Measurements from ENCODE around the gene TRIM24. TPM values are rescaled to one million over a fixed set of nuclear protein-coding genes. Genes with fewer than 3 reads are reported as not detected.

TRIM24 gene
- total and polyA plus RNA-seq, 2 of the 13 experiments (the other 11 are each of a cell fraction or from before 2014, with no cell fraction given): 100 to 106 TPM

DNA sequence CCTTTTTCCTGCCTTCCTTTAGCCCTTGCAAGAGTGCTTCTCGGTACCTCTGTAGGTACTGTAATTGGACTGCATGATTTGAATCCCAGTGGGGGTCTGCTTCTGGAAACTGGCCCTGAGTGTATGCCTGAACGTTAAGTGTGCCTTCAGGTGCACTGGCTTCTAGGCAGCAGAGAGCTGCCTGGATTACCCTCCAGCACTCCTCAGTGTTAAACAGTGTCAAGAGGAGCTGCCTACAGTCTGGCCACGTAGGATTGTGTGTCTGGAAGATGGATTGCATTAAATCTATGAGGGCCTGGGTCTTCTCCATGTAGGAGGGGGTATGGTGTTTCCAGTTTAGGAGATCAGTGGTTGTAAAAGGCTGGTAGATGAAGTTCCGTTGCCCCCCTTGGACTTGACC, 103.7 kb downstream of the TRIM24 start:
- DNase-seq (ENCODE audit: low spot score) (no peak), FAIRE-seq (no peak), ATAC-seq (no peak)
- Histone ChIP-seq H3K4me1 (ENCODE audit: insufficient read depth, low read length) (peaks cover 82% of the 10 kb centered on the region), H3K9me3 (ENCODE audit: low read length) (peaks cover 13% of the 10 kb centered on the region; the same call in 1 of the 2 replicates), H3K36me3 (replicated peaks in 1 of 2; ENCODE audit: control insufficient read depth in 1 of 2, insufficient read depth in 2 of 2, low read length in 2 of 2) (peaks cover 44 to 84% of the 10 kb centered on the region in 2 experiments), H3K27ac (ENCODE audit: extremely low read length, insufficient read depth, low read length) (peak overlapping the region; percentile 92), H3K27me3 (ENCODE audit: control insufficient read depth in 1 of 2, insufficient read depth in 2 of 2, low read length in 2 of 2) (no peaks in the 10 kb centered on the region), H4K20me1 (ENCODE audit: insufficient read depth, low read length) (no peaks in the 10 kb centered on the region; the same call in 1 of the 2 replicates), H3K4me3 (replicated peaks in 1 of 3; ENCODE audit: insufficient read depth in 1 of 3, low read depth in 2 of 3, low read length in 3 of 3) (peak overlapping the region in 1 of 3 experiments; percentile 30; a peak in 1 of 6 replicates), H3K9ac (ENCODE audit: insufficient read depth, low read depth, low read length) (no peak overlapping the region), H3K79me2 (ENCODE audit: insufficient read depth, low read length) (peaks cover 6% of the 10 kb centered on the region), H2AFZ (ENCODE audit: low read length) (no peak overlapping the region), H3K4me2 (ENCODE audit: low read depth, low read length) (peak overlapping the region; percentile 56)
- intact Hi-C loops (cut with micrococcal nuclease; ENCODE audit: unreplicated experiment) (no loop called here), in situ Hi-C loops (cut with HindIII; ENCODE audit: extremely low pct_ligation_motif_present, low pct_unique_long_range_greater_than_20kb) (no loop called here)
- CTCF ChIA-PET (ENCODE audit: low intra/inter-chr PET ratio, low total read pairs): no interaction called here
- BruUV-seq (replicated peaks): no TSS peak
- POLR2A ChIA-PET: interaction anchor here (1.5 kb wide), 1 partner anchor 168 kb away, joined by 3 read pairs; no protein-coding TSS in a partner anchor
- WGBS (ENCODE audit: low lambda C conversion rate): 80% methylated on average over 4 of the region's 4 CpGs
- TF ChIP-seq, protein P1, sequence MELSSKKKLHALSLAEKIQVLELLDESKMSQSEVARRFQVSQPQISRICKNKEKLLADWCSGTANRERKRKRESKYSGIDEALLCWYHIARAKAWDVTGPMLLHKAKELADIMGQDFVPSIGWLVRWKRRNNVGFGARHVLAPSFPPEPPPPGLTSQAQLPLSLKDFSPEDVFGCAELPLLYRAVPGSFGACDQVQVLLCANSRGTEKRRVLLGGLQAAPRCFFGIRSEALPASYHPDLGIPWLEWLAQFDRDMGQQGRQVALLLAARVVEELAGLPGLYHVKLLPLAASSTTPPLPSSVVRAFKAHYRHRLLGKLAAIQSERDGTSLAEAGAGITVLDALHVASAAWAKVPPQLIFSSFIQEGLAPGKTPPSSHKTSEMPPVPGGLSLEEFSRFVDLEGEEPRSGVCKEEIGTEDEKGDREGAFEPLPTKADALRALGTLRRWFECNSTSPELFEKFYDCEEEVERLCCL (CRISPR knock-in tag; IDR thresholded peaks at IDR 0.05; ENCODE audit: borderline replicate concordance): no peak
- TF ChIP-seq ZNF318 (CRISPR knock-in tag; IDR thresholded peaks at IDR 0.05): no peak
- 0 out of 2 replicates have a peak, but pooled peaks have one; percentile 49 for TF ChIP-seq ZNF317 (CRISPR knock-in tag; IDR thresholded peaks at IDR 0.05)
- TF ChIP-seq ZNF33A (CRISPR knock-in tag; IDR thresholded peaks at IDR 0.05; ENCODE audit: borderline replicate concordance): no peak
- TF ChIP-seq RBFOX2 (IDR thresholded peaks at IDR 0.05; ENCODE audit: low read depth, low read length): 0 out of 2 replicates have a peak, but pooled peaks have one; percentile 11
- no peak for TF ChIP-seq ZNF124 (CRISPR knock-in tag; IDR thresholded peaks at IDR 0.05)
- TF ChIP-seq ZNF121 (CRISPR knock-in tag; IDR thresholded peaks at IDR 0.05): no peak
- no peak for TF ChIP-seq BRD4 (CRISPR knock-in tag; IDR thresholded peaks at IDR 0.05)
- no peak for TF ChIP-seq SMAD1 (CRISPR knock-in tag; IDR thresholded peaks at IDR 0.05; ENCODE audit: borderline replicate concordance, low read depth)
- TF ChIP-seq JUNB (CRISPR knock-in tag; IDR thresholded peaks at IDR 0.05; ENCODE audit: borderline replicate concordance): no peak
- TF ChIP-seq CEBPB (IDR thresholded peaks at IDR 0.05; ENCODE audit: borderline replicate concordance, low read depth, low read length): no peak
- no peak for TF ChIP-seq KDM2A (CRISPR knock-in tag; IDR thresholded peaks at IDR 0.05; ENCODE audit: borderline replicate concordance, low read depth)
- TF ChIP-seq, protein P2, sequence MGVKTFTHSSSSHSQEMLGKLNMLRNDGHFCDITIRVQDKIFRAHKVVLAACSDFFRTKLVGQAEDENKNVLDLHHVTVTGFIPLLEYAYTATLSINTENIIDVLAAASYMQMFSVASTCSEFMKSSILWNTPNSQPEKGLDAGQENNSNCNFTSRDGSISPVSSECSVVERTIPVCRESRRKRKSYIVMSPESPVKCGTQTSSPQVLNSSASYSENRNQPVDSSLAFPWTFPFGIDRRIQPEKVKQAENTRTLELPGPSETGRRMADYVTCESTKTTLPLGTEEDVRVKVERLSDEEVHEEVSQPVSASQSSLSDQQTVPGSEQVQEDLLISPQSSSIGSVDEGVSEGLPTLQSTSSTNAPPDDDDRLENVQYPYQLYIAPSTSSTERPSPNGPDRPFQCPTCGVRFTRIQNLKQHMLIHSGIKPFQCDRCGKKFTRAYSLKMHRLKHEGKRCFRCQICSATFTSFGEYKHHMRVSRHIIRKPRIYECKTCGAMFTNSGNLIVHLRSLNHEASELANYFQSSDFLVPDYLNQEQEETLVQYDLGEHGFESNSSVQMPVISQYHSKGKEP (CRISPR knock-in tag; IDR thresholded peaks at IDR 0.05): no peak
- TF ChIP-seq ZNF224 (CRISPR knock-in tag; IDR thresholded peaks at IDR 0.05): no peak
